Stimulated activated CD4-positive, alpha-beta T cell treated with anti-CD3 and anti-CD28 coated beads, Interleukin-4, amount 100 ng/mL, for 4 hours (primary cell): ENCODE measurements around the gene KCNMA1.

Source experiments
- DNase-seq, 2 experiments: peaks; one replicate each; pipeline ENCODE4 v3.0.0-alpha.2; 2020

The KCNMA1 gene

GRCh38 chr10:77474939-77475338, 162.7 kb downstream of the KCNMA1 start:
- no peak for DNase-seq

GRCh38 chr10:77474386-77474785, 163.2 kb downstream of the KCNMA1 start:
- DNase-seq = no peak

GRCh38 chr10:77472146-77472545, 165.5 kb downstream of the KCNMA1 start:
- DNase-seq = no peak

- no peak for DNase-seq
Observed at GRCh38 chr10:77471069-77471536, 166.5 kb downstream of the KCNMA1 start.

- DNase-seq = no peak
Observed at GRCh38 chr10:77467422-77467963, 170.1 kb downstream of the KCNMA1 start.

GRCh38 chr10:77463967-77464745, 173.5 kb downstream of the KCNMA1 start:
- no peak for DNase-seq

GRCh38 chr10:77463499-77463898, 174.1 kb downstream of the KCNMA1 start:
- DNase-seq = no peak

GRCh38 chr10:77461636-77462296, 175.8 kb downstream of the KCNMA1 start:
- DNase-seq = no peak

GRCh38 chr10:77459905-77460304, 177.7 kb downstream of the KCNMA1 start:
- no peak for DNase-seq

- DNase-seq = no peak
Observed at GRCh38 chr10:77458986-77459590, 178.5 kb downstream of the KCNMA1 start.

GRCh38 chr10:77457721-77458120, 179.9 kb downstream of the KCNMA1 start:
- DNase-seq = no peak

GRCh38 chr10:77457266-77457665, 180.3 kb downstream of the KCNMA1 start:
- no peak for DNase-seq

- DNase-seq = no peak
Observed at GRCh38 chr10:77456414-77456813, 181.2 kb downstream of the KCNMA1 start.

- no peak for DNase-seq
Observed at GRCh38 chr10:77455561-77455960, 182.0 kb downstream of the KCNMA1 start.

GRCh38 chr10:77452952-77453564, 184.6 kb downstream of the KCNMA1 start:
- no peak for DNase-seq

GRCh38 chr10:77451886-77452285, 185.7 kb downstream of the KCNMA1 start:
- DNase-seq = no peak

- DNase-seq = no peak
Observed at GRCh38 chr10:77448226-77448625, 189.4 kb downstream of the KCNMA1 start.

GRCh38 chr10:77446700-77447099, 190.9 kb downstream of the KCNMA1 start:
- no peak for DNase-seq

GRCh38 chr10:77445547-77445946, 192.1 kb downstream of the KCNMA1 start:
- no peak for DNase-seq

- DNase-seq = no peak
Observed at GRCh38 chr10:77444041-77444440, 193.6 kb downstream of the KCNMA1 start.

GRCh38 chr10:77442699-77443189, 194.9 kb downstream of the KCNMA1 start:
- DNase-seq = no peak

- DNase-seq = no peak
Observed at GRCh38 chr10:77441353-77442166, 196.0 kb downstream of the KCNMA1 start.
